H9 (cell line): Measurements from ENCODE around the gene GLYR1. TPM values are rescaled to one million over a fixed set of nuclear protein-coding genes. Genes with fewer than 3 reads are reported as not detected.

ENCODE experiments used
- DNase-seq: peaks from one replicate; pipeline ENCODE4 v3.0.0-alpha.2; 2017
- H2AFZ ChIP-seq: one replicate; pipeline ENCODE4 v1.6.1; 2013; ENCODE audit warnings: mild to moderate bottlenecking, low read length, control low read depth, moderate library complexity
- H2AK5ac ChIP-seq: 2 replicates; pipeline ENCODE4 v1.6.1; 2013; ENCODE audit warnings: low read length, control low read depth, mixed read lengths; ENCODE audit not compliant: insufficient read length
- H2BK120ac ChIP-seq: one replicate; pipeline ENCODE4 v1.6.1; 2013; ENCODE audit warnings: low read depth, mild to moderate bottlenecking, low read length, control low read depth, inconsistent platforms; ENCODE audit not compliant: poor library complexity, severe bottlenecking
- H2BK12ac ChIP-seq: 2 replicates; pipeline ENCODE4 v1.6.1; 2013; ENCODE audit warnings: low read length, control low read depth, mixed read lengths, low read depth; ENCODE audit not compliant: insufficient read length
- H2BK15ac ChIP-seq: 2 replicates; pipeline ENCODE4 v1.6.1; 2013; ENCODE audit warnings: low read depth, low read length, control low read depth
- H2BK20ac ChIP-seq: one replicate; pipeline ENCODE4 v1.6.1; 2013; ENCODE audit warnings: low read depth, mild to moderate bottlenecking, low read length, control low read depth, inconsistent platforms; ENCODE audit not compliant: poor library complexity, severe bottlenecking
- H2BK5ac ChIP-seq: 2 replicates; pipeline ENCODE4 v1.6.1; 2013; ENCODE audit warnings: low read length, control low read depth, mixed read lengths; ENCODE audit not compliant: insufficient read length
- H3K14ac ChIP-seq: 2 replicates; pipeline ENCODE4 v1.6.1; 2013; ENCODE audit warnings: low read length, control low read depth; ENCODE audit not compliant: insufficient read depth
- H3K18ac ChIP-seq: 2 replicates; pipeline ENCODE4 v1.6.1; 2013; ENCODE audit warnings: low read depth, mild to moderate bottlenecking, mixed read lengths, low read length, control low read depth; ENCODE audit not compliant: insufficient read length
- H3K23ac ChIP-seq: 2 replicates; pipeline ENCODE4 v1.6.1; 2013; ENCODE audit warnings: low read length, control low read depth, mixed read lengths, low read depth; ENCODE audit not compliant: insufficient read length
- H3K23me2 ChIP-seq: 2 replicates; pipeline ENCODE4 v1.6.1; 2013; ENCODE audit warnings: low read depth, mild to moderate bottlenecking, mixed read lengths, low read length, control low read depth; ENCODE audit not compliant: insufficient read length, poor library complexity, severe bottlenecking
- H3K27ac ChIP-seq: 2 replicates; pipeline ENCODE4 v1.5.1; 2013; ENCODE audit warnings: low read length, control low read depth, mixed read lengths, low read depth; ENCODE audit not compliant: insufficient read length
- H3K27me3 ChIP-seq: 2 replicates; pipeline ENCODE4 v1.6.1; 2013; ENCODE audit warnings: low read length, control low read depth, inconsistent platforms; ENCODE audit not compliant: insufficient read depth
- H3K4ac ChIP-seq: 2 replicates; pipeline ENCODE4 v1.6.1; 2013; ENCODE audit warnings: low read depth, mild to moderate bottlenecking, control low read depth, inconsistent platforms, low read length, moderate library complexity
- H3K4me1 ChIP-seq: 2 replicates; pipeline ENCODE4 v1.6.1; 2013; ENCODE audit warnings: low read length, control low read depth, inconsistent platforms; ENCODE audit not compliant: insufficient read depth
- H3K4me2 ChIP-seq: 2 replicates; pipeline ENCODE4 v1.6.1; 2013; ENCODE audit warnings: low read length, control low read depth, mixed read lengths; ENCODE audit not compliant: insufficient read length, insufficient read depth
- H3K56ac ChIP-seq: 2 replicates; pipeline ENCODE4 v1.6.1; 2013; ENCODE audit warnings: low read depth, mild to moderate bottlenecking, mixed read lengths, low read length, control low read depth; ENCODE audit not compliant: insufficient read length
- H3K79me1 ChIP-seq: 2 replicates; pipeline ENCODE4 v1.6.1; 2013; ENCODE audit warnings: low read depth, mild to moderate bottlenecking, moderate library complexity, low read length, control low read depth, inconsistent platforms; ENCODE audit not compliant: insufficient read depth, poor library complexity, severe bottlenecking
- H3K79me2 ChIP-seq: 2 replicates; pipeline ENCODE4 v1.6.1; 2013; ENCODE audit warnings: low read length, control low read depth, inconsistent platforms; ENCODE audit not compliant: insufficient read depth
- H3K9ac ChIP-seq: 2 replicates; pipeline ENCODE4 v1.6.1; 2013; ENCODE audit warnings: low read length, control low read depth, mixed read lengths; ENCODE audit not compliant: insufficient read length; ENCODE audit errors: extremely low read depth
- H3K9me3 ChIP-seq: one replicate; pipeline ENCODE4 v1.6.1; 2013; ENCODE audit warnings: low read depth, low read length, inconsistent platforms; ENCODE audit not compliant: control insufficient read depth
- H3T11ph ChIP-seq: one replicate; pipeline ENCODE4 v1.6.1; 2013; ENCODE audit warnings: mild to moderate bottlenecking, low read length, control low read depth, inconsistent platforms
- H4K20me1 ChIP-seq: one replicate; pipeline ENCODE4 v1.6.1; 2013; ENCODE audit not compliant: control insufficient read depth, insufficient read length, insufficient read depth
- H4K5ac ChIP-seq: 2 replicates; pipeline ENCODE4 v1.6.1; 2013; ENCODE audit warnings: low read depth, mild to moderate bottlenecking, mixed read lengths, low read length, control low read depth; ENCODE audit not compliant: insufficient read length
- H4K8ac ChIP-seq: replicated peaks from 2 replicates; pipeline ENCODE4 v1.6.1; 2013; ENCODE audit warnings: low read length, control low read depth, mixed read lengths, low read depth; ENCODE audit not compliant: insufficient read length
- H4K91ac ChIP-seq: 2 replicates; pipeline ENCODE4 v1.6.1; 2013; ENCODE audit warnings: low read depth, mild to moderate bottlenecking, moderate library complexity, mixed read lengths, low read length, control low read depth; ENCODE audit not compliant: insufficient read length
- H3K27ac Mint-ChIP-seq, 3 experiments: 2 replicates in 2 of 3; 3 replicates in 1 of 3; pipeline ENCODE4 v1.8.0; 2020 to 2021; ENCODE audit warnings: mixed read lengths in 3 of 3, mild to moderate bottlenecking in 1 of 3, moderate library complexity in 1 of 3
- H3K27me3 Mint-ChIP-seq: 2 replicates; pipeline ENCODE4 v1.8.0; 2021; ENCODE audit warnings: low read depth, mild to moderate bottlenecking, moderate library complexity, mixed read lengths
- H3K36me3 Mint-ChIP-seq, 3 experiments: 2 replicates in 2 of 3; 3 replicates in 1 of 3; pipeline ENCODE4 v1.8.0; 2020 to 2021; ENCODE audit warnings: low read depth in 3 of 3, mixed read lengths in 3 of 3; ENCODE audit not compliant: insufficient read depth in 1 of 3
- H3K4me1 Mint-ChIP-seq, 2 experiments: 2 replicates each; pipeline ENCODE4 v1.8.0; 2020; ENCODE audit warnings: mixed read lengths in 2 of 2
- H3K4me3 Mint-ChIP-seq, 2 experiments: 2 replicates in 1 of 2; 3 replicates in 1 of 2; pipeline ENCODE4 v1.8.0; 2020 to 2021; ENCODE audit warnings: mild to moderate bottlenecking in 2 of 2, mixed read lengths in 2 of 2, moderate library complexity in 1 of 2
- H3K9me3 Mint-ChIP-seq, 2 experiments: 2 replicates in 1 of 2; 3 replicates in 1 of 2; pipeline ENCODE4 v1.8.0; 2020; ENCODE audit warnings: mild to moderate bottlenecking in 2 of 2, mixed read lengths in 2 of 2, moderate library complexity in 1 of 2
- WGBS: extraction: QIAGEN DNeasy Blood & Tissue Kit; methylation state at CpG from one replicate; pipeline ENCODE4 v1.1.7; 2013; ENCODE audit warnings: missing lambda C conversion rate, low lambda C conversion rate, mixed read lengths; ENCODE audit not compliant: insufficient read length; ENCODE audit errors: extremely low coverage; 5-methylcytosine and 5-hydroxymethylcytosine counted together
- total RNA-seq: library from RNA; stranded (reverse); gene quantifications from 2 replicates; pipeline ENCODE4 v1.2.1, GENCODE V29; 2021
- TF ChIP-seq, protein P1 (sequence below): fragments of 200-600 bp; sonication (generic); conservative IDR thresholded peaks from 3 replicates; pipeline ENCODE4 v1.8.0; 2021; ENCODE audit warnings: antibody characterized with exemption, mild to moderate bottlenecking

GLYR1 gene
- total RNA-seq, 1 experiment from 2014 or later, result 114 TPM

- H3K23ac ChIP-seq, result no peak overlapping the region
- H3K18ac ChIP-seq, result no peak overlapping the region
- TF ChIP-seq, protein P1, sequence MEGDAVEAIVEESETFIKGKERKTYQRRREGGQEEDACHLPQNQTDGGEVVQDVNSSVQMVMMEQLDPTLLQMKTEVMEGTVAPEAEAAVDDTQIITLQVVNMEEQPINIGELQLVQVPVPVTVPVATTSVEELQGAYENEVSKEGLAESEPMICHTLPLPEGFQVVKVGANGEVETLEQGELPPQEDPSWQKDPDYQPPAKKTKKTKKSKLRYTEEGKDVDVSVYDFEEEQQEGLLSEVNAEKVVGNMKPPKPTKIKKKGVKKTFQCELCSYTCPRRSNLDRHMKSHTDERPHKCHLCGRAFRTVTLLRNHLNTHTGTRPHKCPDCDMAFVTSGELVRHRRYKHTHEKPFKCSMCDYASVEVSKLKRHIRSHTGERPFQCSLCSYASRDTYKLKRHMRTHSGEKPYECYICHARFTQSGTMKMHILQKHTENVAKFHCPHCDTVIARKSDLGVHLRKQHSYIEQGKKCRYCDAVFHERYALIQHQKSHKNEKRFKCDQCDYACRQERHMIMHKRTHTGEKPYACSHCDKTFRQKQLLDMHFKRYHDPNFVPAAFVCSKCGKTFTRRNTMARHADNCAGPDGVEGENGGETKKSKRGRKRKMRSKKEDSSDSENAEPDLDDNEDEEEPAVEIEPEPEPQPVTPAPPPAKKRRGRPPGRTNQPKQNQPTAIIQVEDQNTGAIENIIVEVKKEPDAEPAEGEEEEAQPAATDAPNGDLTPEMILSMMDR, result no peak
- no peak overlapping the region for H2BK120ac ChIP-seq
- H3T11ph ChIP-seq, result no peak overlapping the region
- no peaks in the 10 kb centered on the region for H3K9me3 ChIP-seq
- H2BK15ac ChIP-seq, result no peak overlapping the region
- no peak overlapping the region for H4K8ac ChIP-seq
- H4K5ac ChIP-seq, result no peak overlapping the region
- H3K9ac ChIP-seq, result no peak overlapping the region
- H3K79me1 ChIP-seq, result no peaks in the 10 kb centered on the region
- Mint-ChIP-seq H3K4me3 (no peak overlapping the region), H3K36me3 (peaks cover 24 to 55% (median 50%) of the 10 kb centered on the region in 3 experiments), H3K4me1 (peaks cover 0 to 3% of the 10 kb centered on the region in 2 experiments; a peak in 2 of 4 replicates), H3K9me3 (no peaks in the 10 kb centered on the region), H3K27ac (peak overlapping the region in 1 of 3 experiments; percentile 44; a peak in 2 of 7 replicates), H3K27me3 (no peaks in the 10 kb centered on the region; the same call in 1 of the 2 replicates)
- no peak overlapping the region for H3K4ac ChIP-seq
- no peak overlapping the region for H2BK5ac ChIP-seq
- no peaks in the 10 kb centered on the region for H4K20me1 ChIP-seq
- H4K91ac ChIP-seq, result no peak overlapping the region
- no peak overlapping the region for H3K14ac ChIP-seq
- H3K4me1 ChIP-seq, result no peaks in the 10 kb centered on the region
- H3K4me2 ChIP-seq, result no peak overlapping the region
- H2AK5ac ChIP-seq, result no peak overlapping the region
- no peak overlapping the region for H2BK20ac ChIP-seq
- H2BK12ac ChIP-seq, result no peak overlapping the region
- WGBS, result no CpG with 5 or more reads among the region's 7 CpGs
- H3K23me2 ChIP-seq, result no peaks in the 10 kb centered on the region
- DNase-seq, result no peak
- no peak overlapping the region for H3K56ac ChIP-seq
- no peak overlapping the region for H3K27ac ChIP-seq
- no peaks in the 10 kb centered on the region; the same call in 1 of the 2 replicates for H3K27me3 ChIP-seq
- H3K79me2 ChIP-seq, result peaks cover 5% of the 10 kb centered on the region; the same call in 1 of the 2 replicates
- no peak overlapping the region for H2AFZ ChIP-seq
These were observed 21.4 kb upstream of the GLYR1 start for GRCh38 chr16:4868535-4868934.
